ENCODE data around the gene LIMK2. TPM values are rescaled to one million over a fixed set of nuclear protein-coding genes. Genes with fewer than 3 reads are reported as not detected.
"Not testable (repeated sequence)": the region's sequence is repeated elsewhere in the genome, so short reads cannot be mapped to it uniquely, and the experiment has no call there.

The LIMK2 gene
- total RNA-seq, 1 experiment from 2014 or later, result 27.9 TPM

DNA sequence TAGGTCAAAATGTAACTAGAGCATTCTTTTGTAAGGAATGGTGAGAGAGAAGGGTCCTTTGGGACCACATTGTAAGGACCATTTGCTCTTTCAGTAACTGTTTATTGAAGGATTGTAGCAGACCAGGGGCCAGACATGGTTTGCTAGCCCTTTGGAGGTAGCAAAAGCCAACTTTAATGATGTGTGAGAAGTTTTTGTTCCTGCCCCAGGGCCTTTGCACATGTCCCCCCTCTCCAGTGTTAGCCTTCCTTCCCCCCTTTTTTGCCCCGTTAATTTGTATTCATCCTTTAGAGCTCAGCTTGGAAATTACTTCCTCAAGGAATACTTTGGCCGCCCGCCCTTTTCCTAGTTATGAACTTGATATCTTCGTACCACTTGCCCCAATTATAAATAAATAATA lies 9.0 kb downstream of the LIMK2 start:
- no peak for DNase-seq (ENCODE audit: low spot score)
- intact Hi-C loops (cut with micrococcal nuclease; ENCODE audit: unreplicated experiment), result no loop called here
- no peak overlapping the region for H3K4me3 ChIP-seq (ENCODE audit: low read depth, low read length, poor library complexity, severe bottlenecking)
- no peaks in the 10 kb centered on the region for H3K36me3 ChIP-seq (ENCODE audit: insufficient read depth, low read length, poor library complexity, severe bottlenecking)
- POLR2A ChIA-PET (ENCODE audit: low non-redundant PET), result no interaction called here
- no peaks in the 10 kb centered on the region for H3K9me3 ChIP-seq (ENCODE audit: low read depth, low read length, poor library complexity, severe bottlenecking)
- H3K4me1 ChIP-seq (ENCODE audit: insufficient read depth, low read length, poor library complexity, severe bottlenecking), result peaks cover 4% of the 10 kb centered on the region
- no peaks in the 10 kb centered on the region for H3K27me3 ChIP-seq (replicated peaks; ENCODE audit: insufficient read depth, low read depth, low read length, poor library complexity)
- no peak overlapping the region for H3K27ac ChIP-seq (ENCODE audit: low read depth, low read length, poor library complexity, severe bottlenecking)
- TF ChIP-seq EZH2 (IDR thresholded peaks at IDR 0.05; ENCODE audit: borderline replicate concordance, low read depth, low read length, poor library complexity, severe bottlenecking), result no peak
- TF ChIP-seq CTCF (conservative IDR thresholded peaks at IDR 0.05; ENCODE audit: low read depth, low read length), result no peak
- no TSS peak for BruUV-seq (replicated peaks)
- CTCF ChIA-PET, result interaction anchor here (0.6 to 0.8 kb wide), 2 partner anchors 50 to 52 kb away, joined by 4 to 10 read pairs; no protein-coding TSS in a partner anchor

GRCh38 chr22:31222736-31223135 lies 10.6 kb downstream of the LIMK2 start:
- intact Hi-C loops (cut with micrococcal nuclease; ENCODE audit: unreplicated experiment), result no loop called here
- H3K27ac ChIP-seq (ENCODE audit: low read depth, low read length, poor library complexity, severe bottlenecking), result no peak overlapping the region
- ChIA-PET POLR2A (ENCODE audit: low non-redundant PET) (no interaction called here), CTCF (no interaction called here)
- H3K36me3 ChIP-seq (ENCODE audit: insufficient read depth, low read length, poor library complexity, severe bottlenecking), result no peaks in the 10 kb centered on the region
- no peaks in the 10 kb centered on the region for H3K27me3 ChIP-seq (replicated peaks; ENCODE audit: insufficient read depth, low read depth, low read length, poor library complexity)
- peaks cover 4% of the 10 kb centered on the region for H3K4me1 ChIP-seq (ENCODE audit: insufficient read depth, low read length, poor library complexity, severe bottlenecking)
- DNase-seq (ENCODE audit: low spot score), result no peak
- TF ChIP-seq CTCF (conservative IDR thresholded peaks at IDR 0.05; ENCODE audit: low read depth, low read length) (no peak), EZH2 (IDR thresholded peaks at IDR 0.05; ENCODE audit: borderline replicate concordance, low read depth, low read length, poor library complexity, severe bottlenecking) (no peak)
- H3K4me3 ChIP-seq (ENCODE audit: low read depth, low read length, poor library complexity, severe bottlenecking), result no peak overlapping the region
- no peaks in the 10 kb centered on the region for H3K9me3 ChIP-seq (ENCODE audit: low read depth, low read length, poor library complexity, severe bottlenecking)
- BruUV-seq (replicated peaks), result no TSS peak

DNA sequence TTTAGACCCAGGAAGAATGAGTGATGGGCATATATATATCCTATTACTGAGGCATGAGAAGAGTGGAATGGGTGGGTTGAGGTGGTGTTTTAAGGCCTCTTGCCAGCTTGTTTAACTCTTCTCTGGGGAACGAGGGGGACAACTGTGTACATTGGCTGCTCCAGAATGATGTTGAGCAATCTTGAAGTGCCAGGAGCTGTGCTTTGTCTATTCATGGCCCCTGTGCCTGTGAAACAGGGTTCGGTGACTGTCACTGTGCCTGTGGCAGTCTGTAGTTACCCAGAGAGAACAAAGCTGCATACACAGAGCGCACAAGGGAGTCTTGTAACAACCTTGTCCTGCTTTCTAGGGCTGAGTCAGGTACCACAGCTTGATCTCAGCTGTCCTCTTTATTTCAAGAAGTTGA lies 11.7 kb downstream of the LIMK2 start:
- no peak for TF ChIP-seq CTCF (conservative IDR thresholded peaks at IDR 0.05; ENCODE audit: low read depth, low read length)
- TF ChIP-seq EZH2 (IDR thresholded peaks at IDR 0.05; ENCODE audit: borderline replicate concordance, low read depth, low read length, poor library complexity, severe bottlenecking), result no peak
- ChIA-PET POLR2A (ENCODE audit: low non-redundant PET) (no interaction called here), CTCF (no interaction called here)
- H3K36me3 ChIP-seq (ENCODE audit: insufficient read depth, low read length, poor library complexity, severe bottlenecking), result no peaks in the 10 kb centered on the region
- H3K4me1 ChIP-seq (ENCODE audit: insufficient read depth, low read length, poor library complexity, severe bottlenecking), result peaks cover under 1% of the 10 kb centered on the region
- DNase-seq (ENCODE audit: low spot score), result no peak
- H3K4me3 ChIP-seq (ENCODE audit: low read depth, low read length, poor library complexity, severe bottlenecking), result no peak overlapping the region
- H3K9me3 ChIP-seq (ENCODE audit: low read depth, low read length, poor library complexity, severe bottlenecking), result no peaks in the 10 kb centered on the region
- no TSS peak for BruUV-seq (replicated peaks)
- intact Hi-C loops (cut with micrococcal nuclease; ENCODE audit: unreplicated experiment), result no loop called here
- H3K27me3 ChIP-seq (replicated peaks; ENCODE audit: insufficient read depth, low read depth, low read length, poor library complexity), result no peaks in the 10 kb centered on the region
- no peak overlapping the region for H3K27ac ChIP-seq (ENCODE audit: low read depth, low read length, poor library complexity, severe bottlenecking)

DNA sequence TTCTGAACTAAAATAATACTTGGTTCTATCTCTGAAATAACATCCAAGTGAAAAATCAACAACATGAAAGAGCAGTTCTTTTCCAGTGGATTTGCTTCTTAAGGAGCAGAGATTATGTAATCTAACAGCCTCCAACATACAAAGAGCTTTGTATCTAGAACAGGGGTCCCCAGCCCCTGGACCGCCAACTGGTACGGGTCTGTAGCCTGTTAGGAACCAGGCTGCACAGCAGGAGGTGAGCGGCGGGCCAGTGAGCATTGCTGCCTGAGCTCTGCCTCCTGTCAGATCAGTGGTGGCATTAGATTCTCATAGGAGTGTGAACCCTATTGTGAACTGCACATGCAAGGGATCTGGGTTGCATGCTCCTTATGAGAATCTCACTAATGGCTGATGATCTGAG lies 12.6 kb downstream of the LIMK2 start:
- H3K27me3 ChIP-seq (replicated peaks; ENCODE audit: insufficient read depth, low read depth, low read length, poor library complexity); intact Hi-C loops (cut with micrococcal nuclease; ENCODE audit: unreplicated experiment): not testable (repeated sequence)
- CTCF ChIA-PET, result interaction anchor here (0.5 to 0.7 kb wide), 2 partner anchors 42 to 461 kb away, joined by 3 read pairs; no protein-coding TSS in a partner anchor

More for the DNA sequence above, 12.6 kb downstream of the LIMK2 start:
- not testable (repeated sequence) for H3K4me1 ChIP-seq (ENCODE audit: insufficient read depth, low read length, poor library complexity, severe bottlenecking); H3K9me3 ChIP-seq (ENCODE audit: low read depth, low read length, poor library complexity, severe bottlenecking); H3K36me3 ChIP-seq (ENCODE audit: insufficient read depth, low read length, poor library complexity, severe bottlenecking); DNase-seq (ENCODE audit: low spot score); BruUV-seq (replicated peaks); H3K27ac ChIP-seq (ENCODE audit: low read depth, low read length, poor library complexity, severe bottlenecking); H3K4me3 ChIP-seq (ENCODE audit: low read depth, low read length, poor library complexity, severe bottlenecking)
- POLR2A ChIA-PET (ENCODE audit: low non-redundant PET), result interaction anchor here (0.6 kb wide), 1 partner anchor 133 kb away, joined by 3 read pairs; no protein-coding TSS in a partner anchor
